ENCODE data around the gene CNPY1.

Gene CNPY1

GRCh38 chr7:155463114-155463811, 83.1 kb downstream of the CNPY1 start:
- TF ChIP-seq NFIC (IDR thresholded peaks at IDR 0.05) (no peak), REST (IDR thresholded peaks at IDR 0.05; ENCODE audit: low read depth) (no peak), EGR1 (IDR thresholded peaks at IDR 0.05) (no peak), USF1 (IDR thresholded peaks at IDR 0.05) (no peak), FOXM1 (IDR thresholded peaks at IDR 0.05; ENCODE audit: borderline replicate concordance, low read depth) (no peak), TCF12 (IDR thresholded peaks at IDR 0.05; ENCODE audit: low read depth) (no peak), TEAD4 (IDR thresholded peaks at IDR 0.05) (no peak), RAD21 (IDR thresholded peaks at IDR 0.05; ENCODE audit: low read depth) (no peak), CEBPB (IDR thresholded peaks at IDR 0.05) (no peak), TAF1 (IDR thresholded peaks at IDR 0.05; ENCODE audit: low read depth) (no peak), YY1 (IDR thresholded peaks at IDR 0.05; ENCODE audit: low read depth) (no peak), ZBTB7A (IDR thresholded peaks at IDR 0.05; ENCODE audit: low read depth) (no peak), EP300 (IDR thresholded peaks at IDR 0.05; ENCODE audit: borderline replicate concordance) (no peak), MAX (IDR thresholded peaks at IDR 0.05) (no peak), CREB1 (IDR thresholded peaks at IDR 0.05; ENCODE audit: low read depth) (no peak)

GRCh38 chr7:155462163-155462735, 84.1 kb downstream of the CNPY1 start:
- no peak for TF ChIP-seq CEBPB (IDR thresholded peaks at IDR 0.05)
- TF ChIP-seq RAD21 (IDR thresholded peaks at IDR 0.05; ENCODE audit: low read depth), result no peak
- no peak for TF ChIP-seq MAX (IDR thresholded peaks at IDR 0.05)
- no peak for TF ChIP-seq YY1 (IDR thresholded peaks at IDR 0.05; ENCODE audit: low read depth)
- TF ChIP-seq CREB1 (IDR thresholded peaks at IDR 0.05; ENCODE audit: low read depth), result no peak

- TF ChIP-seq ZBTB7A (IDR thresholded peaks at IDR 0.05; ENCODE audit: low read depth) (no peak), CREB1 (IDR thresholded peaks at IDR 0.05; ENCODE audit: low read depth) (no peak), TEAD4 (IDR thresholded peaks at IDR 0.05) (no peak)
Observed at GRCh38 chr7:155461631-155462030, 84.7 kb downstream of the CNPY1 start.

GRCh38 chr7:155460926-155461613, 85.3 kb downstream of the CNPY1 start:
- TF ChIP-seq MAX (IDR thresholded peaks at IDR 0.05), result no peak
- TF ChIP-seq TEAD4 (IDR thresholded peaks at IDR 0.05), result no peak
- TF ChIP-seq TAF1 (IDR thresholded peaks at IDR 0.05; ENCODE audit: low read depth), result no peak
- no peak for TF ChIP-seq CEBPB (IDR thresholded peaks at IDR 0.05)
- no peak for TF ChIP-seq EP300 (IDR thresholded peaks at IDR 0.05; ENCODE audit: borderline replicate concordance)
- TF ChIP-seq FOXM1 (IDR thresholded peaks at IDR 0.05; ENCODE audit: borderline replicate concordance, low read depth), result no peak
- TF ChIP-seq YY1 (IDR thresholded peaks at IDR 0.05; ENCODE audit: low read depth), result no peak
- no peak for TF ChIP-seq RAD21 (IDR thresholded peaks at IDR 0.05; ENCODE audit: low read depth)
- no peak for TF ChIP-seq CREB1 (IDR thresholded peaks at IDR 0.05; ENCODE audit: low read depth)
- no peak for TF ChIP-seq REST (IDR thresholded peaks at IDR 0.05; ENCODE audit: low read depth)
- no peak for TF ChIP-seq NFIC (IDR thresholded peaks at IDR 0.05)
- no peak for TF ChIP-seq ZBTB7A (IDR thresholded peaks at IDR 0.05; ENCODE audit: low read depth)
- TF ChIP-seq TCF12 (IDR thresholded peaks at IDR 0.05; ENCODE audit: low read depth), result no peak
- TF ChIP-seq EGR1 (IDR thresholded peaks at IDR 0.05), result no peak
- TF ChIP-seq USF1 (IDR thresholded peaks at IDR 0.05), result no peak

- TF ChIP-seq REST (IDR thresholded peaks at IDR 0.05; ENCODE audit: low read depth) (no peak), EGR1 (IDR thresholded peaks at IDR 0.05) (no peak), FOXM1 (IDR thresholded peaks at IDR 0.05; ENCODE audit: borderline replicate concordance, low read depth) (no peak), TCF12 (IDR thresholded peaks at IDR 0.05; ENCODE audit: low read depth) (no peak), USF1 (IDR thresholded peaks at IDR 0.05) (no peak), TAF1 (IDR thresholded peaks at IDR 0.05; ENCODE audit: low read depth) (no peak), TEAD4 (IDR thresholded peaks at IDR 0.05) (no peak), NFIC (IDR thresholded peaks at IDR 0.05) (no peak), YY1 (IDR thresholded peaks at IDR 0.05; ENCODE audit: low read depth) (no peak), CEBPB (IDR thresholded peaks at IDR 0.05) (no peak), EP300 (IDR thresholded peaks at IDR 0.05; ENCODE audit: borderline replicate concordance) (no peak), MAX (IDR thresholded peaks at IDR 0.05) (no peak), CREB1 (IDR thresholded peaks at IDR 0.05; ENCODE audit: low read depth) (no peak)
Observed at GRCh38 chr7:155459700-155460461, 86.5 kb downstream of the CNPY1 start.
